Cardiac fibroblast (primary cell): ENCODE results near the gene EVI5.
"Not testable (repeated sequence)": the region's sequence is repeated elsewhere in the genome, so short reads cannot be mapped to it uniquely, and the experiment has no call there.

Experiments
- DNase-seq, 2 donors: peaks; one replicate each; pipeline versions ENCODE4 v3.0.0 to v3.0.0-alpha.2; 2010; ENCODE audit warnings: low read depth in 2 of 2
- H3K4me3 ChIP-seq, 2 donors: replicated peaks in 1 of 2; 1 replicate in 1 of 2; 2 replicates in 1 of 2; pipeline ENCODE4 v1.5.1; 2011; ENCODE audit warnings: low read depth in 2 of 2, low read length in 2 of 2, mild to moderate bottlenecking in 2 of 2, moderate library complexity in 1 of 2
- TF ChIP-seq, protein P1 (sequence below): IDR thresholded peaks from one replicate; pipeline ENCODE4 v1.5.1; 2011; ENCODE audit warnings: low read depth, mild to moderate bottlenecking, low read length, inconsistent platforms

EVI5 gene

DNA sequence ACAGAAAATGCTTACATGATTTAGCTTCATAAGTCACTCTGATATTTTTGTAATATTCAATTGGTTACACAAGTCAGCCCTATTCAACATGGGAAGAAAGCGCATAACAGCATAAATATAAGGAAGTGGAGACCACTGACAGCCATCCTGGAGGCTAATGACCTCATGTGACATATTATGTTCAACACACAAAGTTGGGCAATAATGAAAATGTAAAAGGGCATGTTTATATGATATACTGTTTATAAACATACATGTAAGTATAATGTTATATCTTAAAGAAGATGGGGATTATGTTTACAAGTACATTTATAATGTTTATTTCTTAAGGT, 30.2 kb downstream of the EVI5 start:
- H3K4me3 ChIP-seq = no peak overlapping the region
- TF ChIP-seq, protein P1, sequence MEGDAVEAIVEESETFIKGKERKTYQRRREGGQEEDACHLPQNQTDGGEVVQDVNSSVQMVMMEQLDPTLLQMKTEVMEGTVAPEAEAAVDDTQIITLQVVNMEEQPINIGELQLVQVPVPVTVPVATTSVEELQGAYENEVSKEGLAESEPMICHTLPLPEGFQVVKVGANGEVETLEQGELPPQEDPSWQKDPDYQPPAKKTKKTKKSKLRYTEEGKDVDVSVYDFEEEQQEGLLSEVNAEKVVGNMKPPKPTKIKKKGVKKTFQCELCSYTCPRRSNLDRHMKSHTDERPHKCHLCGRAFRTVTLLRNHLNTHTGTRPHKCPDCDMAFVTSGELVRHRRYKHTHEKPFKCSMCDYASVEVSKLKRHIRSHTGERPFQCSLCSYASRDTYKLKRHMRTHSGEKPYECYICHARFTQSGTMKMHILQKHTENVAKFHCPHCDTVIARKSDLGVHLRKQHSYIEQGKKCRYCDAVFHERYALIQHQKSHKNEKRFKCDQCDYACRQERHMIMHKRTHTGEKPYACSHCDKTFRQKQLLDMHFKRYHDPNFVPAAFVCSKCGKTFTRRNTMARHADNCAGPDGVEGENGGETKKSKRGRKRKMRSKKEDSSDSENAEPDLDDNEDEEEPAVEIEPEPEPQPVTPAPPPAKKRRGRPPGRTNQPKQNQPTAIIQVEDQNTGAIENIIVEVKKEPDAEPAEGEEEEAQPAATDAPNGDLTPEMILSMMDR = no peak
- no peak for DNase-seq

DNA sequence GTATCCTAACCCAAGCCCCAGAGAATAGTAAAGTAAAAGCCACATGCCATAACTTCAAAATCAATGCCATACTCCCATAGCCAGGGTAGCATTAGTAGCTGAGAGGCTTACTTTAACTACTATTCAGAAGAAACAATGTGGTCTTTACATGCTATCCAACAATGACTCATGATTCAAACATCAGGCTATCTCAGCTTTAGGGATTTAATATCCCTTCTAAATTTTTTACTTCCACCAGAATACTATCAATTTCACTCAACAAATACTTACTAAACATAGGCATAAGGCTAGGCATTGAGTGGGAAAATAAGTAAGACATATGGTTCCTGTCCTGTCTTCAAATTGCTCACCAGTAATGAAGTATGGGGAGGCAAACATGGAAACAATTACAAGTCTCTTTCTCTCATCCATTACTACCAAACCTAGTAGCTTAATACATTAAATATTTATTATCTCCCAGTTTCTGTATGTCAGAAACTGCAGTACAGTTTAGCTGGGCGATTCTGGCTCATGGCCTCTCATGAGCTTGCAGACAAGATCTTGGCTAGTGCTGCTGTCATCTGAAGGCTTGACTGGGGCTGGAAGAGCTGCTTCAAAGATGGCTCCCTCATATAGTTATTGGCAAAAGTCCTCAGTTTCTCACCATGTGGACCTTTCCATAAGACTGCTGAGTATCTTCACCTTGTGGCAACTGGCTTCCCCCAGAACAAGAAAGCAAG, 30.7 kb downstream of the EVI5 start:
- TF ChIP-seq, protein P1 = no peak
- H3K4me3 ChIP-seq = no peak overlapping the region
- DNase-seq = peak; percentile 73 to 78

- TF ChIP-seq, protein P1 = no peak
- peak in 1 of 2 donors; percentile 70 for DNase-seq
- no peak overlapping the region for H3K4me3 ChIP-seq
These were observed 32.2 kb downstream of the EVI5 start for GRCh38 chr1:92752719-92753118.

- TF ChIP-seq, protein P1 = peak; percentile 85
- peak; percentile 72 to 84 for DNase-seq
- H3K4me3 ChIP-seq = no peak overlapping the region
These were observed 35.8 kb downstream of the EVI5 start for GRCh38 chr1:92749024-92749634.

GRCh38 chr1:92748138-92748537, 36.8 kb downstream of the EVI5 start:
- no peak for DNase-seq
- TF ChIP-seq, protein P1 = no peak
- no peak overlapping the region for H3K4me3 ChIP-seq

GRCh38 chr1:92747735-92748134, 37.2 kb downstream of the EVI5 start:
- no peak overlapping the region for H3K4me3 ChIP-seq
- peak; percentile 36 to 58 for DNase-seq
- TF ChIP-seq, protein P1 = no peak

GRCh38 chr1:92746255-92746654, 38.7 kb downstream of the EVI5 start:
- not testable (repeated sequence) for H3K4me3 ChIP-seq, DNase-seq
